ENCODE measurements around the gene SMIM33. TPM values are rescaled to one million over a fixed set of nuclear protein-coding genes. Genes with fewer than 3 reads are reported as not detected.
A peak's percentile ranks its signal among the peaks of the same experiment; 100 is the strongest.
"Not testable (repeated sequence)": the region's sequence is repeated elsewhere in the genome, so short reads cannot be mapped to it uniquely, and the experiment has no call there.

The SMIM33 gene
- total and polyA plus RNA-seq, 2 donors: 0.05 to 0.28 TPM

DNA sequence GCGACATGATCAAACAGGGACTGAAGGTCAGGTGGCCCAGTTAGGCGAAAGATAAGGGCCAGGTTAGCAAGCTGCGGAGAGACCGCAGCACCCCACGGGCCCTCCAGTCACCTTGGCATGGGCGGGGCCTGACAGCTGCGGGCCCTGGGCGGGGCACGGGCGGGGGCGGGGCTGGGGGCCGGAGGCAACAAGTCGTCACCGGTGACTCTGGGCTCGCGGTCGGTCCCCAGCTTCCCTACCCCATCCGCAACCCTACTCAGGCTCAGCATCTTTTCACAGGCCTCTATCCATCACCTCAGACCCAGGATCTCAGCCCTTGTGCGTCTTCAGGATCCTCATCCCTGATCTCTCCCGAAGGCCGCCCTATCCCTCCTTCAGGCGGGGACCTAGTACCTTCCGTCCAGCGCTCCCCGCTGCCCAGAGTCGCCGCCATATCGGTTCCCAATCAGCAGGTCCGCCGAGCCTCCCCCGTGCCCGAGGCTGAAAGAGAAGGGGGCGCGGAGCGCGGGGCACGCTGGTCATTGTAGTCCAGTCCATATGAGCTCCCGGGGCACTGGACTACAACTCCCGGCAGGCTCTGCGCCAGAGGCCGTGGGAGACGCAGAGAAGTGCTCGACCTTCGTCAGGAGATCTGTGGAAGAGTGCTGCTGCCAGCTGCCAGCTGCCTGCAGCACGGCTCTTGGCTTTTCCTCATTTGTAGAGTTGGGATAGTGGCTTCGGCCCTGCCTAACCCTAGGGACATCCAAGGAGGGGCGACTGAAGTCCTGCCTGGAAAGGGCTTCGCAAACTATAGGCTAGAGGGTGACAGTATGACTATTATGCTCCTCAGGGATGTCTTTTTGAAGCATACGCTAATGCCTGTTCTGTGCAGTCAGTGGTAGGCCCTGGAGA lies 31.5 kb upstream of the SMIM33 start, which contains the start of gene DNAJC18:
Gene DNAJC18, minus strand, starts transcription at position 513 of the 891 bp plus-strand sequence. Its CDS starts 80 bp downstream, at position 433.
- DNase-seq (ENCODE audit: low read depth in 6 of 9, low spot score in 9 of 9): peak; percentile 82 to 95 (median 89)
- Histone ChIP-seq H3K4me1 (ENCODE audit: control insufficient read depth in 2 of 2, insufficient read depth in 2 of 2, low read length in 2 of 2) (peaks cover 14 to 26% of the 10 kb centered on the region in 2 donors), H3K9me3 (ENCODE audit: control insufficient read depth in 2 of 2, insufficient read depth in 1 of 2, low read length in 1 of 2) (no peaks in the 10 kb centered on the region), H3K36me3 (ENCODE audit: control insufficient read depth in 2 of 2, insufficient read depth in 2 of 2, low read length in 1 of 2) (no peaks in the 10 kb centered on the region), H3K27me3 (ENCODE audit: control insufficient read depth in 2 of 2, insufficient read depth in 1 of 2, low read length in 1 of 2) (no peaks in the 10 kb centered on the region), H3K4me3 (ENCODE audit: low read length in 2 of 2) (peak within 1 kb of the TSS; percentile 54 to 84), H3K27ac (ENCODE audit: low read depth in 1 of 2, low read length in 1 of 2) (peak within 1 kb of the TSS; percentile 91 to 95)
- WGBS: 6% methylated on average over 49 of the region's 49 CpGs

DNA sequence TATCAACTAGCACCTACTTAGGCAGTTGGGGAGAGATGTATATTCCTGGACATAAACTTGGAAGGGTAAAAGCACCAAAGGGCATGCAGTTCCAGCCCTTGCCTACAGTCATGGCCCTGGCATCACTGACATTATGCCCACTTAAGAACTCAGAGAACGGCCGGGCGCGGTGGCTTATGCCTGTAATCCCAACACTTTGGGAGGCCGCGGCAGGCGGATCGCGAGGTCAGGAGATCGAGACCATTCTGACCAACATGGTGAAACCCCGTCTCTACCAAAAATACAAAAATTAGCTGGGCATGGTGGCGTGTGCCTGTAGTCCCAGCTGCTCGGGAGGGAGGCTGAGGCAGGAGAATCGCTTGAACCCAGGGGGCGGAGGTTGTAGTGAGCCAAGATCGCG lies 30.4 kb upstream of the SMIM33 start:
- not testable (repeated sequence) for H3K27me3 ChIP-seq (ENCODE audit: control insufficient read depth in 2 of 2, insufficient read depth in 1 of 2, low read length in 1 of 2); H3K36me3 ChIP-seq (ENCODE audit: control insufficient read depth in 2 of 2, insufficient read depth in 2 of 2, low read length in 1 of 2); DNase-seq (ENCODE audit: low read depth in 6 of 9, low spot score in 9 of 9); H3K27ac ChIP-seq (ENCODE audit: low read depth in 1 of 2, low read length in 1 of 2); H3K9me3 ChIP-seq (ENCODE audit: control insufficient read depth in 2 of 2, insufficient read depth in 1 of 2, low read length in 1 of 2); H3K4me3 ChIP-seq (ENCODE audit: low read length in 2 of 2)
- 97% methylated on average over 17 of the region's 17 CpGs for WGBS
- peaks cover 16 to 28% of the 10 kb centered on the region in 2 donors for H3K4me1 ChIP-seq (ENCODE audit: control insufficient read depth in 2 of 2, insufficient read depth in 2 of 2, low read length in 2 of 2)

DNA sequence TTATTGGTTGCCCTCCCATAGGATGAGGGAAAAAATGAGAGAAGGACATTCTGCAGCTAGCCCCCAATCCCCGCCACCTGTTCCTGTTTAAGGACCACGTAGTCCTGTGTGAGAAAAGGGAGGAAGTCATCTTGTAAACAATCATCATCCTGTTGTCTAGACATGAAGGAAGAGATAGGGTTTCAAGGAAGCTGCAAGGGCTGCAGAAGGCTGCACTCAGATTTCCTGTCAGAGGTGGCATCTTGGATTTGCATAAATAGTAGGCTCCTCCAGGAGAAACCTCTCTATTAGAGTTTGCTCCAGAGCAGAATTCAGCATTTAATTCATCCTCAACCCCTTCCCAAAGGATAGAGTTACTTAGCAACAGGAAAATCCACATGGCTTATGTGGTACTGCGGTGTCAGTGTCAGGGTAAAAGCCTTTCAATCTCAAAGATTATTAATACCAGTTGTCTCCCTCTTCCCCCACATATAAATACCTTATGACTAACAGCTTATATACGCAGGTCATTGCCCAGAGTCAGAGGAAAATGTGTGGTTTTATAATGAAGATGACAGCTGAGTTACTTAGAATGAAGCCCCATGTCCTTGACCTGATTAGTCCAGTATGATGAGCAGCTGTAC lies 26.9 kb upstream of the SMIM33 start:
- Histone ChIP-seq H3K9me3 (ENCODE audit: control insufficient read depth in 2 of 2, insufficient read depth in 1 of 2, low read length in 1 of 2) (no peaks in the 10 kb centered on the region), H3K4me3 (ENCODE audit: low read length in 2 of 2) (no peak overlapping the region), H3K27ac (ENCODE audit: low read depth in 1 of 2, low read length in 1 of 2) (peak overlapping the region; percentile 31 to 55), H3K4me1 (ENCODE audit: control insufficient read depth in 2 of 2, insufficient read depth in 2 of 2, low read length in 2 of 2) (peaks cover 12 to 30% of the 10 kb centered on the region in 2 donors), H3K27me3 (ENCODE audit: control insufficient read depth in 2 of 2, insufficient read depth in 1 of 2, low read length in 1 of 2) (no peaks in the 10 kb centered on the region), H3K36me3 (ENCODE audit: control insufficient read depth in 2 of 2, insufficient read depth in 2 of 2, low read length in 1 of 2) (no peaks in the 10 kb centered on the region)
- DNase-seq (ENCODE audit: low read depth in 6 of 9, low spot score in 9 of 9): peak in 2 of 9 donors; percentile 15 to 61
- 59% methylated on average over 4 of the region's 4 CpGs for WGBS

DNA sequence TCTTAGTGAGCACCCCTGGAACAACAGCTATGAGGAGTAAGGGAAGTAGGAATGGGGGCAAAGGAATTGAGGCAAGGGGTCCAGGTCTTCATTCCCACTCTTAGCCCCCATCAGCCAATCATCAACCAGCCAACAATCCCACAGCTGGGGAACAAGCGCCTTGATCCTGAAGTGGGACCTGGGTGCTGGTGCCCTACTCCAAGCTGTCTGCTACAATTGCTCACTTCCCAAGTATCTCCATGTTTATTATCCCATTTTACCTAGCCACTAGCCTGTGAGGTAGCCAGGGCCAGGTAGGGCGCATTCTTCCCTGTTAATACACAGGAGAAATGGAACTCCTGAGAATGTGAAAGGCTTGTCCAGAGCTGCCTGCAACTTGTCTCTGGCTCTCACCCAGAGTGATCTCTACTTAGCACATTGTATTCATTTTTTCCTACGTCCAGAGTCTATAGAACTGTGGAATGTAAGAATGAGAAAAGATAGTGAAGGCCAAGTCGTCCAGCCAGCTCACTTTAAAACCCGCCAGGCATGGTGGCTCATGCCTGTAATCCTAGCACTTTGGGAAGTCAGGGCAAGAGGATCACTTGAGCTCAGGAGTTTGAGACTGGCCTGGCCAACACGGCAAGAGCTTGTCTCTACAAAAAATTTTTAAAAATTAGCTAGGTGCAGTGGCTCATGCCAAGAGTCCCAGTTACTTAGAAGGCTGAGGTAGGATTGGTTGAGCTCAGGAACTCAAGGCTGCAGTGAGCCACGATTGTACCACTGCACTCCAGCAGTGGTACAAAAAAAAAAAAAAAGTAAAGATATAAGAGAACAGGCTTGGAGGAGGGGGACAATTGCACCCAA lies 25.3 kb upstream of the SMIM33 start:
- 86% methylated on average over 7 of the region's 7 CpGs for WGBS
- DNase-seq (ENCODE audit: low read depth in 6 of 9, low spot score in 9 of 9): no peak
- H3K4me3 ChIP-seq (ENCODE audit: low read length in 2 of 2): no peak overlapping the region
- H3K36me3 ChIP-seq (ENCODE audit: control insufficient read depth in 2 of 2, insufficient read depth in 2 of 2, low read length in 1 of 2): no peaks in the 10 kb centered on the region
- peak overlapping the region in 1 of 2 donors; percentile 65 for H3K27ac ChIP-seq (ENCODE audit: low read depth in 1 of 2, low read length in 1 of 2)
- H3K4me1 ChIP-seq (ENCODE audit: control insufficient read depth in 2 of 2, insufficient read depth in 2 of 2, low read length in 2 of 2): peaks cover 8 to 23% of the 10 kb centered on the region in 2 donors
- H3K27me3 ChIP-seq (ENCODE audit: control insufficient read depth in 2 of 2, insufficient read depth in 1 of 2, low read length in 1 of 2): no peaks in the 10 kb centered on the region
- no peaks in the 10 kb centered on the region for H3K9me3 ChIP-seq (ENCODE audit: control insufficient read depth in 2 of 2, insufficient read depth in 1 of 2, low read length in 1 of 2)

DNA sequence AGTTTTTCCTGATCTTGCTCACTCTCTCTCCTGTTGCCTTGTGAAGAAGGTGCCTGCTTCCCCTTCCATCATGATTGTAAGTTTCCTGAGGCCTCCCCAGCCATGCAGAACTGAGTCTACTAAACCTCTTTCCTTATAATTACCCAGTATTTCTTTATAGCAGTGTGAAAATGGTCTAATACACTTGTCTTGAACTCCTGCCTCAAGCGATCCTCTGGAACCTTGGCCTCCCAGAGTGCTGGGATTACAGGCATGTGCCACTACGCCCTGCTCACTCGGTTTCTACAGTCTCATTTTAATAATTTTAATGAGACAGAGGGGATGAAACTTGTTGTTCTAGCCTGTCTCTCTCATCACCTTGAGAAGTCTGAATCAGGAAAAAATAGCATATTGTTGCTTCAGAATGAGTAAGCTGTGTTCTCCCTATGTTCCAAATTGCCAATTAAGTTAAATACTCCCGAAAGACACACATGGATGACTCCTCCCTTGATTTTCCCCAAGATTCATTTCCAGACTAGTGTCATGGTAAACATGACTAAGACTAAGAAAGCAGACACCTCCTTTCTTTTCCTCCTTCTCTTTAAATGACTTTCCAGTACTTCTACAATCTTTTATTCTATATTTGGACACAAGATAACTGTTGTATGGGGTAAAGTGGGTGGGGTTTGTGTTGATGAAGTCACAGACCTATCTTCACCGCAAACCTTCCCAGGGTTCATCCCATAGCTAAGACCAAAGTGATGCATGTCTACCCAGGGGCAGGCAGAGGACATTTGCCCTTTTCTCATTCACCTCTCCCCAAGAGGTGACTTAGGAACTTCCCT lies 23.6 kb upstream of the SMIM33 start:
- peak overlapping the region in 1 of 2 donors; percentile 20 for H3K27ac ChIP-seq (ENCODE audit: low read depth in 1 of 2, low read length in 1 of 2)
- no peaks in the 10 kb centered on the region for H3K27me3 ChIP-seq (ENCODE audit: control insufficient read depth in 2 of 2, insufficient read depth in 1 of 2, low read length in 1 of 2)
- peaks cover 8 to 23% of the 10 kb centered on the region in 2 donors for H3K4me1 ChIP-seq (ENCODE audit: control insufficient read depth in 2 of 2, insufficient read depth in 2 of 2, low read length in 2 of 2)
- DNase-seq (ENCODE audit: low read depth in 6 of 9, low spot score in 9 of 9): no peak
- peaks cover 0 to 3% of the 10 kb centered on the region in 2 donors for H3K36me3 ChIP-seq (ENCODE audit: control insufficient read depth in 2 of 2, insufficient read depth in 2 of 2, low read length in 1 of 2)
- H3K9me3 ChIP-seq (ENCODE audit: control insufficient read depth in 2 of 2, insufficient read depth in 1 of 2, low read length in 1 of 2): no peaks in the 10 kb centered on the region
- 97% methylated on average over 5 of the region's 5 CpGs for WGBS
- H3K4me3 ChIP-seq (ENCODE audit: low read length in 2 of 2): no peak overlapping the region

DNA sequence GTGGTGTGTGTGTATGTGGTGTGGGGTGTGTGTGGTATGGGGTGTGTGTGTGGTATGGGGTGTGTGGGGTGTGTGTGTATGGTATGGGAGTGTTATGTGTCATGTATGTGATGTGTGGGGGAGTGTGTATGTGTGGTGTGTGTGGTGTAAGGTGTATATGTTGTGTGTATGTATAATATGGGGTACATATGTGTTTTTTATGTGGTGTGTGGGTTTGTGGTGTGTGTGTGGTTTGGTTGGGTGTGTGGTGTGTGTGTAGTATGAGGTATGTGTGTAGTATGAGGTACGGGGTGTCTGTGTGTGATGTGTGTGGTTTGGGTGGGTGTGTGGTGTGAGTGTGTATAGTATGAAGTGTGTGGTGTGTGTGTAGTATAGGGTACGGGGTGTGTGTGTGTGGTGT lies 19.6 kb upstream of the SMIM33 start:
- Histone ChIP-seq H3K4me1 (ENCODE audit: control insufficient read depth in 2 of 2, insufficient read depth in 2 of 2, low read length in 2 of 2) (peaks cover 0 to 8% of the 10 kb centered on the region in 2 donors), H3K36me3 (ENCODE audit: control insufficient read depth in 2 of 2, insufficient read depth in 2 of 2, low read length in 1 of 2) (peaks cover 0 to 3% of the 10 kb centered on the region in 2 donors), H3K4me3 (ENCODE audit: low read length in 2 of 2) (no peak overlapping the region), H3K9me3 (ENCODE audit: control insufficient read depth in 2 of 2, insufficient read depth in 1 of 2, low read length in 1 of 2) (no peaks in the 10 kb centered on the region), H3K27ac (ENCODE audit: low read depth in 1 of 2, low read length in 1 of 2) (no peak overlapping the region), H3K27me3 (ENCODE audit: control insufficient read depth in 2 of 2, insufficient read depth in 1 of 2, low read length in 1 of 2) (no peaks in the 10 kb centered on the region)
- DNase-seq (ENCODE audit: low read depth in 6 of 9, low spot score in 9 of 9): no peak
- WGBS: 89% methylated on average over 2 of the region's 2 CpGs

DNA sequence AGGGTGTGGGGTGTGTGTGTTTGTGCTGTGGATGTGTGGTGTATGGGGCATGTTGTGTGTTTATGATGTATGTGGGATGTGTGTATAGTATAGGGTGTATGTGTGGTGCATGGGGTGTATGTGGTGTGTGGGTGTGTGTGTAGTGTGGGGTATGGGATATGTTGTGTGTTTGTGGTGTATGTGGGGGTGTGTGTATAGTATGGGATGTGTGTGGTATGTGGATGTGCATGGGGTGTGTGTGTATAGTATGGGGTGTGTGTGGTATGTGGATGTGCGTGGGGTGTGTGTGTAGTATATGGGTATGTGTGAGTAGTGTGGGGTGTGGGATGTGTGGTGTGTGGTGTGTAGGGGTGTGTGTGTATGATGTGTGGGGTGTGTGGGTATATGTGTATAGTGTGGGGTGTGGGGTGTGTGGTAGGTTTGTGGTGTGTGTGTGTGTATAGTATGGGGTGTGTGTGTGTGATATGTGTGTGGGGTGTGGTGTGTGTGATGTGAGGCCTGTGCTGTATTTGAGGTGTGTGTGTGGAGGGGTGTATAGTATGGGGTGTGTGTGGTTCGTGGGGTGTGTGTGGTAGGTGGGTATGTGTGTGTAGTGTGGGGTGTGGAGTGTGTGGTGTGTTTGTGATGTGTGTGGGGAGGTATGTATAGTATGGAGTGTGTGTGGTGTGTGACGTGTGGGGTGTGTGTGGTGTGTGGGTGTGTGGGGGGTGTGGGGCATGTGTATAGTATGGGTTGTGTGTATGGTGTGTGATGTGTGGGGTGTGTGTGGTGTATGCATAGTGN lies 18.7 kb upstream of the SMIM33 start:
- no peak overlapping the region for H3K27ac ChIP-seq (ENCODE audit: low read depth in 1 of 2, low read length in 1 of 2)

More for the DNA sequence above, 18.7 kb upstream of the SMIM33 start:
- DNase-seq (ENCODE audit: low read depth in 6 of 9, low spot score in 9 of 9): no peak
- Histone ChIP-seq H3K4me3 (ENCODE audit: low read length in 2 of 2) (no peak overlapping the region), H3K4me1 (ENCODE audit: control insufficient read depth in 2 of 2, insufficient read depth in 2 of 2, low read length in 2 of 2) (peaks cover 0 to 11% of the 10 kb centered on the region in 2 donors), H3K36me3 (ENCODE audit: control insufficient read depth in 2 of 2, insufficient read depth in 2 of 2, low read length in 1 of 2) (peaks cover 0 to 3% of the 10 kb centered on the region in 2 donors), H3K9me3 (ENCODE audit: control insufficient read depth in 2 of 2, insufficient read depth in 1 of 2, low read length in 1 of 2) (no peaks in the 10 kb centered on the region), H3K27me3 (ENCODE audit: control insufficient read depth in 2 of 2, insufficient read depth in 1 of 2, low read length in 1 of 2) (no peaks in the 10 kb centered on the region)
- WGBS: 79% methylated on average over 3 of the region's 3 CpGs

Data from thymus (tissue), 11 donors.